ENCODE measurements around the gene KIF12.

KIF12 gene

GRCh38 chr9:114061830-114062474 is 37.1 kb downstream of the KIF12 start:
- no peak for DNase-seq
- TF ChIP-seq GATA1 (IDR thresholded peaks at IDR 0.05; ENCODE audit: low read depth, low read length) (no peak), POLR2A (IDR thresholded peaks at IDR 0.05; ENCODE audit: low read length) (no peak)

GRCh38 chr9:114061292-114061691 is 37.8 kb downstream of the KIF12 start:
- no peak for DNase-seq
- TF ChIP-seq GATA1 (IDR thresholded peaks at IDR 0.05; ENCODE audit: low read depth, low read length), result no peak
- no peak for TF ChIP-seq POLR2A (IDR thresholded peaks at IDR 0.05; ENCODE audit: low read length)

- DNase-seq, result no peak
- no peak for TF ChIP-seq GATA1 (IDR thresholded peaks at IDR 0.05; ENCODE audit: low read depth, low read length)
- TF ChIP-seq POLR2A (IDR thresholded peaks at IDR 0.05; ENCODE audit: low read length), result no peak
These were observed 38.4 kb downstream of the KIF12 start for GRCh38 chr9:114060711-114061110.

DNA sequence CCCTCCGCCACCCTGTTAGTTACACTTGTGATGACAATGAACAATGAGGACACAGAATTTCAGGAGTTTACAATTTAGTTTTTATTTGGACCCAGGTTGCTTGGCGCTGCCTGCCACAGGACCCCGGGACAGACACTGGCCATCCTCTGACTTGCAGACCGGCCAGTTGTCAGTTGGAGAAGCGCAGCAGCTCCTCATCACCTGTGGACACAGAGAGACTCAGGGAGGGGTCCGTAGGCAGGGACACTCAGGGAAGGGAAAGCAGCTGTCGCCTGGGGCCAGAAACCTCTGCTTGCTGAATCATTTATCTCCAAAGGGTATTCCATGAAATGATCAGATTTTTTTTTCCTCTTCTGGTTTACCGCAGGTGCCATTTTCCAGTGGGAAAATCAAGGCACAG is 39.0 kb downstream of the KIF12 start:
- no peak for TF ChIP-seq POLR2A (IDR thresholded peaks at IDR 0.05; ENCODE audit: low read length)
- no peak for TF ChIP-seq GATA1 (IDR thresholded peaks at IDR 0.05; ENCODE audit: low read depth, low read length)
- DNase-seq, result no peak

DNA sequence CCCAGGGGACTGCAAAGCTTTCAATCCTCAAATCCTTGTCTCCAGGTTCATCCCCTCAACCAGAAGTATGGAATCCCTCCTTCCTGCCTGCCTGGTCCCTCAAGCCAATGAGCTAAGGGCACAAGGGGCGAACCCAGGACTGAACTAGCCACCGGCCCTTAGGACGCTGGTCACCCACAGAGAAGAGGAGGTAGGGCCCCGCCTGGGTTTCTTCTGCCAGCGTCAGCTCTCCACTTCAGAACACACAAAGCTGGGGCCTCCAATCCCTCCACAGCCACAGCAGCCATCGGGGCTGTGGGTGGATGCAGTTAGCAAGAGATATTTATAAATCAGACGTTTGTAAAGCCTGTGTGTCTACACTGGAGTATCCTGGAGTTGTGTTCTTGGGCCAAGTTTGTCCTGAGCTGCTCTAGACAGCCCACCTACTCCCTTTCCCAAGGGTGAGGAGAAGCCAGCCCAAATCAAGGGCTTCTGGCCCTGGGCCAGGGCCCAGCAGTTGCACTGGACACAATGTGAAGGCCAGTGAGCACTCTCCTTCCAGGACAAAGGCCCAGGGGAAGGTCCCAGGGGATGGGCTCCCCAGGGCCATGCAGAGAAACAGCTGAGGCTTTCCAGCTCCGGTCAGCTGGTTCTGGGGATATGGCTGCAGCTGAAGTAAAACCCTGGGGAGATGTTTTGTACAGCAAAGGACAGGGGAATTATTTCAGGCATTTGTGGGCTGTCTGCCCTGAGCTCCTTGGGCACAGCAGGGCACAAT is 39.9 kb downstream of the KIF12 start:
- TF ChIP-seq POLR2A (IDR thresholded peaks at IDR 0.05; ENCODE audit: low read length), result no peak
- no peak for TF ChIP-seq GATA1 (IDR thresholded peaks at IDR 0.05; ENCODE audit: low read depth, low read length)
- no peak for DNase-seq

- TF ChIP-seq GATA1 (IDR thresholded peaks at IDR 0.05; ENCODE audit: low read depth, low read length) (no peak), POLR2A (IDR thresholded peaks at IDR 0.05; ENCODE audit: low read length) (no peak)
These were observed 40.4 kb downstream of the KIF12 start for GRCh38 chr9:114058688-114059046.

GRCh38 chr9:114057161-114057885 is 41.8 kb downstream of the KIF12 start:
- TF ChIP-seq GATA1 (IDR thresholded peaks at IDR 0.05; ENCODE audit: low read depth, low read length), result no peak
- TF ChIP-seq POLR2A (IDR thresholded peaks at IDR 0.05; ENCODE audit: low read length), result no peak
- DNase-seq, result no peak

More at GRCh38 chr9:114058688-114059046, 40.4 kb downstream of the KIF12 start:
- no peak for DNase-seq

- DNase-seq, result no peak
- no peak for TF ChIP-seq GATA1 (IDR thresholded peaks at IDR 0.05; ENCODE audit: low read depth, low read length)
- no peak for TF ChIP-seq POLR2A (IDR thresholded peaks at IDR 0.05; ENCODE audit: low read length)
These were observed 42.6 kb downstream of the KIF12 start for GRCh38 chr9:114056527-114056926.

- no peak for DNase-seq
- TF ChIP-seq GATA1 (IDR thresholded peaks at IDR 0.05; ENCODE audit: low read depth, low read length) (no peak), POLR2A (IDR thresholded peaks at IDR 0.05; ENCODE audit: low read length) (no peak)
These were observed 43.2 kb downstream of the KIF12 start for GRCh38 chr9:114055894-114056293.

GRCh38 chr9:114055061-114055460 is 44.0 kb downstream of the KIF12 start:
- DNase-seq, result no peak
- TF ChIP-seq GATA1 (IDR thresholded peaks at IDR 0.05; ENCODE audit: low read depth, low read length), result no peak
- TF ChIP-seq POLR2A (IDR thresholded peaks at IDR 0.05; ENCODE audit: low read length), result no peak

- DNase-seq, result no peak
- TF ChIP-seq POLR2A (IDR thresholded peaks at IDR 0.05; ENCODE audit: low read length) (no peak), GATA1 (IDR thresholded peaks at IDR 0.05; ENCODE audit: low read depth, low read length) (no peak)
These were observed 44.9 kb downstream of the KIF12 start for GRCh38 chr9:114054191-114054690.

GRCh38 chr9:114053246-114054005 is 45.7 kb downstream of the KIF12 start:
- no peak for DNase-seq
- TF ChIP-seq GATA1 (IDR thresholded peaks at IDR 0.05; ENCODE audit: low read depth, low read length) (no peak), POLR2A (IDR thresholded peaks at IDR 0.05; ENCODE audit: low read length) (no peak)

- TF ChIP-seq POLR2A (IDR thresholded peaks at IDR 0.05; ENCODE audit: low read length) (no peak), GATA1 (IDR thresholded peaks at IDR 0.05; ENCODE audit: low read depth, low read length) (no peak)
- DNase-seq, result no peak
These were observed 47.4 kb downstream of the KIF12 start for GRCh38 chr9:114051706-114052105.

All from erythroblast (primary cell).